H9 (cell line): ENCODE measurements around the gene ALDH5A1. TPM values are rescaled to one million over a fixed set of nuclear protein-coding genes. Genes with fewer than 3 reads are reported as not detected.

Experiments
- DNase-seq: peaks from one replicate; pipeline ENCODE4 v3.0.0-alpha.2; 2017
- H2AFZ ChIP-seq: one replicate; pipeline ENCODE4 v1.6.1; 2013; ENCODE audit warnings: mild to moderate bottlenecking, low read length, control low read depth, moderate library complexity
- H2AK5ac ChIP-seq: 2 replicates; pipeline ENCODE4 v1.6.1; 2013; ENCODE audit warnings: low read length, control low read depth, mixed read lengths; ENCODE audit not compliant: insufficient read length
- H2BK120ac ChIP-seq: one replicate; pipeline ENCODE4 v1.6.1; 2013; ENCODE audit warnings: low read depth, mild to moderate bottlenecking, low read length, control low read depth, inconsistent platforms; ENCODE audit not compliant: poor library complexity, severe bottlenecking
- H2BK12ac ChIP-seq: 2 replicates; pipeline ENCODE4 v1.6.1; 2013; ENCODE audit warnings: low read length, control low read depth, mixed read lengths, low read depth; ENCODE audit not compliant: insufficient read length
- H2BK15ac ChIP-seq: 2 replicates; pipeline ENCODE4 v1.6.1; 2013; ENCODE audit warnings: low read depth, low read length, control low read depth
- H2BK20ac ChIP-seq: one replicate; pipeline ENCODE4 v1.6.1; 2013; ENCODE audit warnings: low read depth, mild to moderate bottlenecking, low read length, control low read depth, inconsistent platforms; ENCODE audit not compliant: poor library complexity, severe bottlenecking
- H2BK5ac ChIP-seq: 2 replicates; pipeline ENCODE4 v1.6.1; 2013; ENCODE audit warnings: low read length, control low read depth, mixed read lengths; ENCODE audit not compliant: insufficient read length
- H3K14ac ChIP-seq: 2 replicates; pipeline ENCODE4 v1.6.1; 2013; ENCODE audit warnings: low read length, control low read depth; ENCODE audit not compliant: insufficient read depth
- H3K18ac ChIP-seq: 2 replicates; pipeline ENCODE4 v1.6.1; 2013; ENCODE audit warnings: low read depth, mild to moderate bottlenecking, mixed read lengths, low read length, control low read depth; ENCODE audit not compliant: insufficient read length
- H3K23ac ChIP-seq: 2 replicates; pipeline ENCODE4 v1.6.1; 2013; ENCODE audit warnings: low read length, control low read depth, mixed read lengths, low read depth; ENCODE audit not compliant: insufficient read length
- H3K23me2 ChIP-seq: 2 replicates; pipeline ENCODE4 v1.6.1; 2013; ENCODE audit warnings: low read depth, mild to moderate bottlenecking, mixed read lengths, low read length, control low read depth; ENCODE audit not compliant: insufficient read length, poor library complexity, severe bottlenecking
- H3K27ac ChIP-seq: 2 replicates; pipeline ENCODE4 v1.5.1; 2013; ENCODE audit warnings: low read length, control low read depth, mixed read lengths, low read depth; ENCODE audit not compliant: insufficient read length
- H3K27me3 ChIP-seq: 2 replicates; pipeline ENCODE4 v1.6.1; 2013; ENCODE audit warnings: low read length, control low read depth, inconsistent platforms; ENCODE audit not compliant: insufficient read depth
- H3K4ac ChIP-seq: 2 replicates; pipeline ENCODE4 v1.6.1; 2013; ENCODE audit warnings: low read depth, mild to moderate bottlenecking, control low read depth, inconsistent platforms, low read length, moderate library complexity
- H3K4me1 ChIP-seq: 2 replicates; pipeline ENCODE4 v1.6.1; 2013; ENCODE audit warnings: low read length, control low read depth, inconsistent platforms; ENCODE audit not compliant: insufficient read depth
- H3K4me2 ChIP-seq: 2 replicates; pipeline ENCODE4 v1.6.1; 2013; ENCODE audit warnings: low read length, control low read depth, mixed read lengths; ENCODE audit not compliant: insufficient read length, insufficient read depth
- H3K56ac ChIP-seq: 2 replicates; pipeline ENCODE4 v1.6.1; 2013; ENCODE audit warnings: low read depth, mild to moderate bottlenecking, mixed read lengths, low read length, control low read depth; ENCODE audit not compliant: insufficient read length
- H3K79me1 ChIP-seq: 2 replicates; pipeline ENCODE4 v1.6.1; 2013; ENCODE audit warnings: low read depth, mild to moderate bottlenecking, moderate library complexity, low read length, control low read depth, inconsistent platforms; ENCODE audit not compliant: insufficient read depth, poor library complexity, severe bottlenecking
- H3K79me2 ChIP-seq: 2 replicates; pipeline ENCODE4 v1.6.1; 2013; ENCODE audit warnings: low read length, control low read depth, inconsistent platforms; ENCODE audit not compliant: insufficient read depth
- H3K9ac ChIP-seq: 2 replicates; pipeline ENCODE4 v1.6.1; 2013; ENCODE audit warnings: low read length, control low read depth, mixed read lengths; ENCODE audit not compliant: insufficient read length; ENCODE audit errors: extremely low read depth
- H3K9me3 ChIP-seq: one replicate; pipeline ENCODE4 v1.6.1; 2013; ENCODE audit warnings: low read depth, low read length, inconsistent platforms; ENCODE audit not compliant: control insufficient read depth
- H3T11ph ChIP-seq: one replicate; pipeline ENCODE4 v1.6.1; 2013; ENCODE audit warnings: mild to moderate bottlenecking, low read length, control low read depth, inconsistent platforms
- H4K20me1 ChIP-seq: one replicate; pipeline ENCODE4 v1.6.1; 2013; ENCODE audit not compliant: control insufficient read depth, insufficient read length, insufficient read depth
- H4K5ac ChIP-seq: 2 replicates; pipeline ENCODE4 v1.6.1; 2013; ENCODE audit warnings: low read depth, mild to moderate bottlenecking, mixed read lengths, low read length, control low read depth; ENCODE audit not compliant: insufficient read length
- H4K8ac ChIP-seq: replicated peaks from 2 replicates; pipeline ENCODE4 v1.6.1; 2013; ENCODE audit warnings: low read length, control low read depth, mixed read lengths, low read depth; ENCODE audit not compliant: insufficient read length
- H4K91ac ChIP-seq: 2 replicates; pipeline ENCODE4 v1.6.1; 2013; ENCODE audit warnings: low read depth, mild to moderate bottlenecking, moderate library complexity, mixed read lengths, low read length, control low read depth; ENCODE audit not compliant: insufficient read length
- H3K27ac Mint-ChIP-seq, 3 experiments: 2 replicates in 2 of 3; 3 replicates in 1 of 3; pipeline ENCODE4 v1.8.0; 2020 to 2021; ENCODE audit warnings: mixed read lengths in 3 of 3, mild to moderate bottlenecking in 1 of 3, moderate library complexity in 1 of 3
- H3K27me3 Mint-ChIP-seq: 2 replicates; pipeline ENCODE4 v1.8.0; 2021; ENCODE audit warnings: low read depth, mild to moderate bottlenecking, moderate library complexity, mixed read lengths
- H3K36me3 Mint-ChIP-seq, 3 experiments: 2 replicates in 2 of 3; 3 replicates in 1 of 3; pipeline ENCODE4 v1.8.0; 2020 to 2021; ENCODE audit warnings: low read depth in 3 of 3, mixed read lengths in 3 of 3; ENCODE audit not compliant: insufficient read depth in 1 of 3
- H3K4me1 Mint-ChIP-seq, 2 experiments: 2 replicates each; pipeline ENCODE4 v1.8.0; 2020; ENCODE audit warnings: mixed read lengths in 2 of 2
- H3K4me3 Mint-ChIP-seq, 2 experiments: 2 replicates in 1 of 2; 3 replicates in 1 of 2; pipeline ENCODE4 v1.8.0; 2020 to 2021; ENCODE audit warnings: mild to moderate bottlenecking in 2 of 2, mixed read lengths in 2 of 2, moderate library complexity in 1 of 2
- H3K9me3 Mint-ChIP-seq, 2 experiments: 2 replicates in 1 of 2; 3 replicates in 1 of 2; pipeline ENCODE4 v1.8.0; 2020; ENCODE audit warnings: mild to moderate bottlenecking in 2 of 2, mixed read lengths in 2 of 2, moderate library complexity in 1 of 2
- WGBS: extraction: QIAGEN DNeasy Blood & Tissue Kit; methylation state at CpG from one replicate; pipeline ENCODE4 v1.1.7; 2013; ENCODE audit warnings: missing lambda C conversion rate, low lambda C conversion rate, mixed read lengths; ENCODE audit not compliant: insufficient read length; ENCODE audit errors: extremely low coverage; 5-methylcytosine and 5-hydroxymethylcytosine counted together
- total RNA-seq: library from RNA; stranded (reverse); gene quantifications from 2 replicates; pipeline ENCODE4 v1.2.1, GENCODE V29; 2021
- TF ChIP-seq, protein P1 (sequence below): fragments of 200-600 bp; sonication (generic); conservative IDR thresholded peaks from 3 replicates; pipeline ENCODE4 v1.8.0; 2021; ENCODE audit warnings: antibody characterized with exemption, mild to moderate bottlenecking

ALDH5A1 gene
- total RNA-seq, 1 experiment from 2014 or later: 5.4 TPM

DNA sequence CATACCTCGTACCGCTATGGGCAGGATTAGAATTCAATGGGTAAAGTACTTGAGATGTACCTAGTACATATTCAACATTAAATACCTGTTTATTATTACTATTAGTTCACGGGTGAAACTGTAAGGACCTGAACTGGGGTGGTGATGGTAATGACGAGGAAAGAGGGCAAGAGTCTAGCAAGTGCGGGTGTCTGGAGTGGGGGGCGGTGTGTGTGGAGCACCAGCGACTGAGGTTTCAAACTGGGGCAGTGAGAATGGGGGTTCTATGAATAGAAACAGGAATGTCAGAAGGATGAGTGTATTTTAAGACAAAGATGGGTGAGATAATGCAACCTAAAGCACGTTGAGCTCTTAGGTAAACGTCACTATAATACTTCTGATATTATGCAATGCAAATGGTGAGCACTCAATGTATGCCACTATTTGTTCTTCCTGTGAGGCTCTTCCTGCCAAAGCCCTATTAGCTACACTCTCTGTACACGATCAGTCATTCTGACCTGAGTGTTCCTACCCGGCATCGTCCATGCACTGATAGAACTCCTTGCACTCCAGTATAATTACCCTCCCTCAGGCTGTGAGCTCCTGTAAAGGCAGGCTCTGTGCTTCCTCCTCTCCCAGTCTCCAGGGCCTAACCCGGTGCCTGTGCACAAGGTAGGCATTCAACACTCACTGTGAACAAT is 55.0 kb downstream of the ALDH5A1 start:
- Histone ChIP-seq H3K23ac (no peak overlapping the region), H3K27me3 (no peaks in the 10 kb centered on the region), H2BK20ac (no peak overlapping the region), H2BK15ac (no peak overlapping the region), H4K5ac (no peak overlapping the region), H3K56ac (no peak overlapping the region), H2BK120ac (no peak overlapping the region), H3K79me2 (no peaks in the 10 kb centered on the region), H3K4me1 (no peaks in the 10 kb centered on the region), H2BK12ac (no peak overlapping the region), H3T11ph (no peak overlapping the region), H3K23me2 (no peaks in the 10 kb centered on the region), H3K27ac (no peak overlapping the region), H3K9ac (no peak overlapping the region), H3K18ac (no peak overlapping the region), H2BK5ac (no peak overlapping the region), H3K4me2 (no peak overlapping the region), H3K79me1 (no peaks in the 10 kb centered on the region), H3K9me3 (no peaks in the 10 kb centered on the region), H3K14ac (no peak overlapping the region), H4K8ac (no peak overlapping the region), H4K91ac (no peak overlapping the region), H3K4ac (no peak overlapping the region), H2AK5ac (no peak overlapping the region), H4K20me1 (no peaks in the 10 kb centered on the region), H2AFZ (no peak overlapping the region)
- H3K4me1 Mint-ChIP-seq: peaks cover 6 to 15% of the 10 kb centered on the region in 2 experiments
- H3K4me3 Mint-ChIP-seq: no peak overlapping the region
- H3K36me3 Mint-ChIP-seq: no peaks in the 10 kb centered on the region
- no peak for DNase-seq
- TF ChIP-seq, protein P1, sequence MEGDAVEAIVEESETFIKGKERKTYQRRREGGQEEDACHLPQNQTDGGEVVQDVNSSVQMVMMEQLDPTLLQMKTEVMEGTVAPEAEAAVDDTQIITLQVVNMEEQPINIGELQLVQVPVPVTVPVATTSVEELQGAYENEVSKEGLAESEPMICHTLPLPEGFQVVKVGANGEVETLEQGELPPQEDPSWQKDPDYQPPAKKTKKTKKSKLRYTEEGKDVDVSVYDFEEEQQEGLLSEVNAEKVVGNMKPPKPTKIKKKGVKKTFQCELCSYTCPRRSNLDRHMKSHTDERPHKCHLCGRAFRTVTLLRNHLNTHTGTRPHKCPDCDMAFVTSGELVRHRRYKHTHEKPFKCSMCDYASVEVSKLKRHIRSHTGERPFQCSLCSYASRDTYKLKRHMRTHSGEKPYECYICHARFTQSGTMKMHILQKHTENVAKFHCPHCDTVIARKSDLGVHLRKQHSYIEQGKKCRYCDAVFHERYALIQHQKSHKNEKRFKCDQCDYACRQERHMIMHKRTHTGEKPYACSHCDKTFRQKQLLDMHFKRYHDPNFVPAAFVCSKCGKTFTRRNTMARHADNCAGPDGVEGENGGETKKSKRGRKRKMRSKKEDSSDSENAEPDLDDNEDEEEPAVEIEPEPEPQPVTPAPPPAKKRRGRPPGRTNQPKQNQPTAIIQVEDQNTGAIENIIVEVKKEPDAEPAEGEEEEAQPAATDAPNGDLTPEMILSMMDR: no peak
- H3K27me3 Mint-ChIP-seq: peaks cover 3% of the 10 kb centered on the region; the same call in 1 of the 2 replicates
- no peak overlapping the region for H3K27ac Mint-ChIP-seq
- no peaks in the 10 kb centered on the region for H3K9me3 Mint-ChIP-seq
- WGBS: no CpG with 5 or more reads among the region's 13 CpGs
